ENCODE results near the gene FBXL20. TPM values are rescaled to one million over a fixed set of nuclear protein-coding genes. Genes with fewer than 3 reads are reported as not detected.

The FBXL20 gene
- total RNA-seq, 1 experiment from 2014 or later, result 5.0 TPM

DNA sequence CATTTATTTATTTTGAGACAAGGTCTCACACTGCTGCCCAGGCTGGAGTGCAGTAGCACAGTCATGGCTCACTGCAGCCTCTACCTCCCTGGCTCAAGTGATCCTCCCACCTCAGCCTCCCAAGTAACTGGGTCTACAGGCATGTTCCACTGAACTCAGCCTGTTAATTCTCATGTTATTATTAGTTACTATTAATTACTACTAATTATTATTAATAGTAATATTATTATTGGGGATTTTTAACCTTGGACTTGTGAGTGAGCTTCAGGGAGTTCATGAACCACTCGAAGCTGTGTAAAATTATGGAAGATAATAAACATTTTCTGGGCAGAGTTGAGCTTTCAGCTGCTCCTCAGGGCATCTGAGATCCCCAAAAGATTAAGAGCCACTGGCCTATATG is 171.1 kb downstream of the FBXL20 start:
- Histone ChIP-seq H3K27ac (ENCODE audit: low read length) (no peak overlapping the region), H2AFZ (ENCODE audit: low read length) (no peak overlapping the region), H3K4me3 (ENCODE audit: low read length) (no peak overlapping the region), H3K4me2 (ENCODE audit: low read length) (no peak overlapping the region), H3F3A (ENCODE audit: low read length, unreplicated experiment) (no peaks in the 10 kb centered on the region), H3K36me3 (ENCODE audit: low read depth, low read length) (no peaks in the 10 kb centered on the region), H3K79me2 (ENCODE audit: low read length) (no peaks in the 10 kb centered on the region), H3K4me1 (ENCODE audit: insufficient read depth, low read length) (no peaks in the 10 kb centered on the region), H3K9me2 (replicated peaks; ENCODE audit: low read length) (no peaks in the 10 kb centered on the region), H3K9me3 (ENCODE audit: low read length) (no peaks in the 10 kb centered on the region), H3K27me3 (ENCODE audit: low read length) (no peaks in the 10 kb centered on the region), H3K9ac (ENCODE audit: low read length) (no peak overlapping the region), H4K20me1 (ENCODE audit: low read length) (no peaks in the 10 kb centered on the region)
- ChIA-PET CTCF (no interaction called here), POLR2A (ENCODE audit: unreplicated experiment) (no interaction called here)
- ATAC-seq (no peak), DNase-seq (no peak)
- no peak for TF ChIP-seq EZH2phosphoT487 (IDR thresholded peaks at IDR 0.05; ENCODE audit: borderline replicate concordance, low read length)
- TF ChIP-seq EZH2 (IDR thresholded peaks at IDR 0.05; ENCODE audit: low read length, unreplicated experiment), result no peak
- TF ChIP-seq, protein P1, sequence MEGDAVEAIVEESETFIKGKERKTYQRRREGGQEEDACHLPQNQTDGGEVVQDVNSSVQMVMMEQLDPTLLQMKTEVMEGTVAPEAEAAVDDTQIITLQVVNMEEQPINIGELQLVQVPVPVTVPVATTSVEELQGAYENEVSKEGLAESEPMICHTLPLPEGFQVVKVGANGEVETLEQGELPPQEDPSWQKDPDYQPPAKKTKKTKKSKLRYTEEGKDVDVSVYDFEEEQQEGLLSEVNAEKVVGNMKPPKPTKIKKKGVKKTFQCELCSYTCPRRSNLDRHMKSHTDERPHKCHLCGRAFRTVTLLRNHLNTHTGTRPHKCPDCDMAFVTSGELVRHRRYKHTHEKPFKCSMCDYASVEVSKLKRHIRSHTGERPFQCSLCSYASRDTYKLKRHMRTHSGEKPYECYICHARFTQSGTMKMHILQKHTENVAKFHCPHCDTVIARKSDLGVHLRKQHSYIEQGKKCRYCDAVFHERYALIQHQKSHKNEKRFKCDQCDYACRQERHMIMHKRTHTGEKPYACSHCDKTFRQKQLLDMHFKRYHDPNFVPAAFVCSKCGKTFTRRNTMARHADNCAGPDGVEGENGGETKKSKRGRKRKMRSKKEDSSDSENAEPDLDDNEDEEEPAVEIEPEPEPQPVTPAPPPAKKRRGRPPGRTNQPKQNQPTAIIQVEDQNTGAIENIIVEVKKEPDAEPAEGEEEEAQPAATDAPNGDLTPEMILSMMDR (conservative IDR thresholded peaks at IDR 0.05; ENCODE audit: low read depth, low read length), result no peak
- no TSS peak for BruUV-seq (replicated peaks)
- intact Hi-C loops (cut with micrococcal nuclease), result loop anchor here (10.0 kb wide), 1 partner anchor 166 kb away; no protein-coding TSS in a partner anchor

DNA sequence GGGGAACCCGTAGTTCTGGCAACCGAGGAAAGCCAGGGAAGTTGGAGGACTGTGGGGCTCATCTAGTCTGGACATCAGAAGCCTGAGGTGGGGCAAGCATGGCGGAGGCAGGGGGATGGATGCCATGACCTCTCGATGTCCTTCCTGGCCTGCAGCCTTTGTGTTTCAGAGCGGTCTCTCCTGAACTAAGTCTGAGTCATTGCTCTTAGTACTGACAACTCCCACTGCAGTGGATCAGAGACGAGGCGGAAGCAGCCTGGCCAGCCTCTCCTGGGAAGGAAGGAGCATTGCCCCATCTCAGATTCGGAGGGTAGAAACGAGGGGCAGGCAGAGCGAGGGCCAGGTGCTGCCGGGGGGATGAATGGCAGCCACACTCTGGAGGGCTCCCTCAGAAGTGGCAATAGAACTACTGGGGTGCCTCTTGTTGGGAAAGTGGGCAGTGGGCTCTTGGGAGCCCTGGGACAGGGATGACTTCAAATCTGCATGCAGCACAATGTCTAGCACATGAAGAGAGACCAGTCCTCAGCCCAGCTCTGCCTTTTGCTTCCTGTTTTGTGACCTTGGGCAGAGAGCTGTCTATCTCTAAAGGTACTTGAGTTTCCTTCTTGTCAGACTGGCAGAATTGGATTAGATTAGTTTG is 172.0 kb downstream of the FBXL20 start:
- Histone ChIP-seq H3K27me3 (ENCODE audit: low read length) (no peaks in the 10 kb centered on the region), H3K27ac (ENCODE audit: low read length) (no peak overlapping the region), H3K4me1 (ENCODE audit: insufficient read depth, low read length) (no peaks in the 10 kb centered on the region), H3K9me3 (ENCODE audit: low read length) (no peaks in the 10 kb centered on the region), H4K20me1 (ENCODE audit: low read length) (no peaks in the 10 kb centered on the region), H3K36me3 (ENCODE audit: low read depth, low read length) (no peaks in the 10 kb centered on the region), H2AFZ (ENCODE audit: low read length) (no peak overlapping the region), H3K79me2 (ENCODE audit: low read length) (no peaks in the 10 kb centered on the region), H3K9ac (ENCODE audit: low read length) (no peak overlapping the region), H3F3A (ENCODE audit: low read length, unreplicated experiment) (no peaks in the 10 kb centered on the region), H3K4me3 (ENCODE audit: low read length) (no peak overlapping the region), H3K4me2 (ENCODE audit: low read length) (no peak overlapping the region), H3K9me2 (replicated peaks; ENCODE audit: low read length) (no peaks in the 10 kb centered on the region)
- peak; percentile 42 for DNase-seq
- TF ChIP-seq, protein P1 (conservative IDR thresholded peaks at IDR 0.05; ENCODE audit: low read depth, low read length), result no peak
- TF ChIP-seq EZH2phosphoT487 (IDR thresholded peaks at IDR 0.05; ENCODE audit: borderline replicate concordance, low read length) (no peak), EZH2 (IDR thresholded peaks at IDR 0.05; ENCODE audit: low read length, unreplicated experiment) (no peak)
- ChIA-PET CTCF (interaction anchor here (0.7 kb wide), 1 partner anchor 471 kb away, joined by 5 read pairs; the partner anchor contains the start of gene ERBB2), POLR2A (ENCODE audit: unreplicated experiment) (no interaction called here)
- intact Hi-C loops (cut with micrococcal nuclease), result no loop called here
- BruUV-seq (replicated peaks), result no TSS peak
- peak; percentile 82 for ATAC-seq

DNA sequence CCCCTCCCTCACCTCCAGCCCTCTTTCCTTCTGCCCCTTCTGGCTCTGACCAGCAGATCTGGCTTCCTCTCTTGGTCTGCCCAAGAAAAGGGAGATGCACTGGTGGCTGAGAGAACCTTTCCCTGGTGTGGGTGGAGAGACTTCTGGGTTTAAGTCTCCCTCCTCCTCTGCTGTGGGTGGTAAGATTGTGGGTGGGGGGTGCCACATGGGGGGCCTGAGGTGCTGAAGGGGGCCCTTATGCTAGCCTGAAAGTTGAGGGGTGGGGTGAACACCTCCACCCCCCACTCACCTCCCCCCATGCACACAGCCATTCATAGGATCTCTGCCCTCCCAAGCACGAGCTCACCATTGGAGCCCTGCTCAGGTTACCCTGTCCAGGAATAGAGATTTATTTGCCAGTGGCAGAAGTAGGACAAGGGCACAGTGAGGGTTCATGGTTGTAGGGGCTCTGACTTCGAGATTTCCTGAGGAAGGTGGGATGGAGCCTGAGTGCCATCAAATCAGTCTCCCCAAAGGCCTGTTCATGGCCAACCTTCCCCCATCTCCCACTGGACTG is 174.0 kb downstream of the FBXL20 start:
- Histone ChIP-seq H3K9me2 (replicated peaks; ENCODE audit: low read length) (no peaks in the 10 kb centered on the region), H3K9me3 (ENCODE audit: low read length) (no peaks in the 10 kb centered on the region), H3F3A (ENCODE audit: low read length, unreplicated experiment) (no peaks in the 10 kb centered on the region), H2AFZ (ENCODE audit: low read length) (no peak overlapping the region), H4K20me1 (ENCODE audit: low read length) (no peaks in the 10 kb centered on the region), H3K79me2 (ENCODE audit: low read length) (no peaks in the 10 kb centered on the region), H3K27ac (ENCODE audit: low read length) (no peak overlapping the region), H3K4me3 (ENCODE audit: low read length) (no peak overlapping the region), H3K36me3 (ENCODE audit: low read depth, low read length) (no peaks in the 10 kb centered on the region), H3K4me1 (ENCODE audit: insufficient read depth, low read length) (no peaks in the 10 kb centered on the region), H3K9ac (ENCODE audit: low read length) (no peak overlapping the region), H3K27me3 (ENCODE audit: low read length) (no peaks in the 10 kb centered on the region), H3K4me2 (ENCODE audit: low read length) (no peak overlapping the region)
- intact Hi-C loops (cut with micrococcal nuclease), result no loop called here
- CTCF ChIA-PET, result no interaction called here
- ATAC-seq (no peak), DNase-seq (no peak)
- BruUV-seq (replicated peaks), result no TSS peak
- TF ChIP-seq, protein P1 (conservative IDR thresholded peaks at IDR 0.05; ENCODE audit: low read depth, low read length), result no peak
- no peak for TF ChIP-seq EZH2phosphoT487 (IDR thresholded peaks at IDR 0.05; ENCODE audit: borderline replicate concordance, low read length)
- POLR2A ChIA-PET (ENCODE audit: unreplicated experiment), result no interaction called here
